Measurements from ENCODE around the gene DAP.

DAP gene

GRCh38 chr5:10676946-10677345 is 84.1 kb downstream of the DAP start:
- no peak for DNase-seq (ENCODE audit: low read depth)
- no peak overlapping the region for H3K4me3 ChIP-seq (ENCODE audit: low read length)
- no peak for TF ChIP-seq CTCF (conservative IDR thresholded peaks at IDR 0.05; ENCODE audit: low read depth, low read length)

- TF ChIP-seq CTCF (conservative IDR thresholded peaks at IDR 0.05; ENCODE audit: low read depth, low read length), result no peak
- H3K4me3 ChIP-seq (ENCODE audit: low read length), result no peak overlapping the region
- no peak for DNase-seq (ENCODE audit: low read depth)
Observed at GRCh38 chr5:10676224-10676623, 84.8 kb downstream of the DAP start.

GRCh38 chr5:10675177-10675700 is 85.8 kb downstream of the DAP start:
- TF ChIP-seq CTCF (conservative IDR thresholded peaks at IDR 0.05; ENCODE audit: low read depth, low read length), result no peak
- DNase-seq (ENCODE audit: low read depth), result no peak
- no peak overlapping the region for H3K4me3 ChIP-seq (ENCODE audit: low read length)

GRCh38 chr5:10674582-10674981 is 86.5 kb downstream of the DAP start:
- H3K4me3 ChIP-seq (ENCODE audit: low read length), result no peak overlapping the region
- no peak for DNase-seq (ENCODE audit: low read depth)
- TF ChIP-seq CTCF (conservative IDR thresholded peaks at IDR 0.05; ENCODE audit: low read depth, low read length), result no peak

- no peak for TF ChIP-seq CTCF (conservative IDR thresholded peaks at IDR 0.05; ENCODE audit: low read depth, low read length)
- H3K4me3 ChIP-seq (ENCODE audit: low read length), result no peak overlapping the region
- no peak for DNase-seq (ENCODE audit: low read depth)
Observed at GRCh38 chr5:10674096-10674495, 86.9 kb downstream of the DAP start.

- TF ChIP-seq CTCF (conservative IDR thresholded peaks at IDR 0.05; ENCODE audit: low read depth, low read length), result no peak
- no peak for DNase-seq (ENCODE audit: low read depth)
- no peak overlapping the region for H3K4me3 ChIP-seq (ENCODE audit: low read length)
Observed at GRCh38 chr5:10673407-10673806, 87.6 kb downstream of the DAP start.

- no peak for TF ChIP-seq CTCF (conservative IDR thresholded peaks at IDR 0.05; ENCODE audit: low read depth, low read length)
- no peak for DNase-seq (ENCODE audit: low read depth)
- no peak overlapping the region for H3K4me3 ChIP-seq (ENCODE audit: low read length)
Observed at GRCh38 chr5:10673017-10673389, 88.0 kb downstream of the DAP start.

Measured in retinal pigment epithelial cell (primary cell).